Heart left ventricle (tissue), 16 donors: ENCODE data around the gene SMCO3. TPM values are rescaled to one million over a fixed set of nuclear protein-coding genes. Genes with fewer than 3 reads are reported as not detected.
A peak's percentile ranks its signal among the peaks of the same experiment; 100 is the strongest.

ENCODE experiments used
- ATAC-seq, 4 donors: fragments of 200-7000 bp; cut with Tn5 transposase; one replicate each; pipeline ENCODE4 v1.9.1; 2020 to 2022; ENCODE audit warnings: moderate library complexity in 4 of 4, mild to moderate bottlenecking in 3 of 4, moderate number of reproducible peaks in 1 of 4
- DNase-seq, 5 donors: peaks; one replicate each; pipeline ENCODE4 v3.0.0-alpha.2; 2020
- H3K27ac ChIP-seq, 12 donors: fragments of 200-600 bp; sonication (generic) in 4 of 12; one replicate each; pipeline versions ENCODE4 v1.5.0 to v1.8.0; 2016 to 2022; ENCODE audit warnings: mild to moderate bottlenecking in 2 of 12
- H3K27me3 ChIP-seq, 9 donors: fragments of 200-600 bp; sonication (generic) in 2 of 9; one replicate each; pipeline versions ENCODE4 v1.5.1 to v1.8.0; 2016 to 2022; ENCODE audit warnings: mild to moderate bottlenecking in 3 of 9
- H3K36me3 ChIP-seq, 9 donors: fragments of 200-600 bp; sonication (generic) in 2 of 9; one replicate each; pipeline versions ENCODE4 v1.5.0 to v1.8.0; 2018 to 2022; ENCODE audit warnings: mild to moderate bottlenecking in 2 of 9
- H3K4me1 ChIP-seq, 12 donors: fragments of 200-600 bp; sonication (generic) in 4 of 12; one replicate each; pipeline versions ENCODE4 v1.5.0 to v1.8.0; 2016 to 2022; ENCODE audit warnings: mild to moderate bottlenecking in 3 of 12
- H3K4me3 ChIP-seq, 12 donors: fragments of 200-600 bp; sonication (generic) in 4 of 12; one replicate each; pipeline versions ENCODE4 v1.5.0 to v1.8.0; 2017 to 2022; ENCODE audit warnings: mild to moderate bottlenecking in 9 of 12, moderate library complexity in 4 of 12
- H3K9me3 ChIP-seq, 12 donors: fragments of 200-600 bp; sonication (generic) in 4 of 12; one replicate each; pipeline versions ENCODE4 v1.5.0 to v1.8.0; 2016 to 2022; ENCODE audit warnings: mild to moderate bottlenecking in 1 of 12
- CTCF ChIP-seq, 12 donors: fragments of 200-600 bp; sonication (generic) in 4 of 12; IDR thresholded peaks; one replicate each; pipeline versions ENCODE4 v1.5.0 to v1.8.0; 2018 to 2022; ENCODE audit warnings: antibody characterized with exemption in 12 of 12, mild to moderate bottlenecking in 5 of 12
- POLR2A ChIP-seq, 2 donors: fragments of 450-650 bp; IDR thresholded peaks; one replicate each; pipeline ENCODE4 v1.6.1; 2017; ENCODE audit warnings: antibody characterized with exemption in 2 of 2, mild to moderate bottlenecking in 2 of 2, moderate library complexity in 2 of 2
- WGBS, 4 donors: extraction: QIAGEN DNeasy Blood & Tissue Kit in 2 of 4; methylation state at CpG; one replicate each; pipeline versions ENCODE4 v1.1.5 to v1.1.7; 2013 to 2018; 5-methylcytosine and 5-hydroxymethylcytosine counted together
- intact Hi-C, 10 donors: fragments of 100-400 bp; cut with DNase I; formaldehyde crosslinking; loops; one replicate each; pipeline versions ENCODE4 v1.11.1 to v1.14.2; 2022
- polyA plus RNA-seq, 2 donors: library from polyadenylated mRNA; stranded (reverse); fragments of 200-250 nt; gene quantifications; one replicate each; pipeline ENCODE4 v1.2.3, GENCODE V29; 2013
- total RNA-seq, 9 donors: library from RNA; depleted of rRNA in 2 of 9; stranded (reverse); fragments of >200 nt in 2 of 9; fragmentation: NEBNext Ultra II Directional in 3 of 9; extraction: Animal tissue kit (Norgen Biotek cat#: 25700) in 3 of 9; gene quantifications; one replicate each; pipeline versions ENCODE4 v1.1.0 to v1.2.4, GENCODE V29; 2016 to 2023
- donor health status: ischemic (EF 13 %, LVEDD 7.1; RV severe dilation, severe dysfunction).
- donor health status: healthy with polysubstance abuse.
- donor health status: DM: no; HTN: yes; CAD: no.
- donor health status: DM: no; HTN: no; CAD: no.
- donor health status: ischemic (EF 25% LVEDD 6.9; RV normal size, moderate dysfunction).
- donor health status: ischemic (EF 25% LVEDD 5.7; RV mildly dilated, moderate dysfunction).
- donor health status: healthy.
- donor health status: DM: yes; HTN: yes; CAD: no.
- donor health status: ischemic (EF 35%, LVEDD 5.7; RV mildly dilated, moderate dysfunction).
- donor health status: nonischemic (EF 11% LVEDD 7.7; RV severe dilation, severe dysfunction).
- donor health status: DM: yes; HTN: yes; CAD: no.
- donor health status: PGD.
- donor health status: ischemic (EF 29% LVEDD 5.4; RV normal size, mild dysfunction).
- donor health status: nonischemic (EF 23%, LVEDD 6.1; RV moderate dilation, normal function).

The SMCO3 gene
- total and polyA plus RNA-seq, 11 donors, result 0.07 to 0.91 (median 0.17) TPM; not detected in 5

- TF ChIP-seq POLR2A (IDR thresholded peaks at IDR 0.05) (no peak), CTCF (IDR thresholded peaks at IDR 0.05) (no peak)
- Histone ChIP-seq H3K9me3 (no peaks in the 10 kb centered on the region), H3K27me3 (no peaks in the 10 kb centered on the region), H3K4me1 (peaks cover 0 to 10% (median 0%) of the 10 kb centered on the region in 12 donors), H3K36me3 (no peaks in the 10 kb centered on the region), H3K27ac (no peak overlapping the region), H3K4me3 (no peak overlapping the region)
- intact Hi-C loops, result no loop called here
- 88 to 93% (median 90%) methylated on average over 5 of the region's 5 CpGs for WGBS, 4 donors
- ATAC-seq (no peak), DNase-seq (no peak)
These were observed 3.6 kb downstream of the SMCO3 start for GRCh38 chr12:14810167-14810952.

GRCh38 chr12:14803830-14804160 lies 10.2 kb downstream of the SMCO3 start:
- H3K27me3 ChIP-seq, result no peaks in the 10 kb centered on the region
- peaks cover 0 to 33% (median 17%) of the 10 kb centered on the region in 12 donors for H3K4me1 ChIP-seq
- H3K9me3 ChIP-seq, result no peaks in the 10 kb centered on the region
- no peak for TF ChIP-seq CTCF (IDR thresholded peaks at IDR 0.05)
- no peak for TF ChIP-seq POLR2A (IDR thresholded peaks at IDR 0.05)
- H3K36me3 ChIP-seq, result peaks cover 0 to 23% (median 11%) of the 10 kb centered on the region in 9 donors
- ATAC-seq (peak; percentile 11 to 30 (median 19)), DNase-seq (no peak)
- intact Hi-C loops, result loop anchor here in 5 of 10 donors (1.0 to 5.0 kb wide), 4 partner anchors 29 to 39 kb away; partner anchors contain the start of gene ART4 (in 3 of the 5)
- WGBS, 4 donors, result 0 to 1% (median 1%) methylated on average over 12 of the region's 12 CpGs
- H3K4me3 ChIP-seq, result peak overlapping the region; percentile 74 to 95 (median 82)
- peak overlapping the region; percentile 52 to 95 (median 88) for H3K27ac ChIP-seq

GRCh38 chr12:14803011-14803829 lies 10.8 kb downstream of the SMCO3 start, which contains the start of the genes C12orf60 and WBP11:
C12orf60 (plus strand) TSS chr12:14803670; CDS start chr12:14822936, 19,266 bp downstream.
WBP11 (minus strand) TSS chr12:14803478; CDS start chr12:14801383, 2,095 bp downstream.
- H3K27ac ChIP-seq, result peak within 1 kb of the TSS; percentile 52 to 95 (median 88)
- peak within 1 kb of the TSS; percentile 74 to 95 (median 82) for H3K4me3 ChIP-seq
- DNase-seq (peak; percentile 92 to 97 (median 95)), ATAC-seq (peak; percentile 100)
- peaks cover 0 to 33% (median 17%) of the 10 kb centered on the region in 12 donors for H3K4me1 ChIP-seq
- H3K27me3 ChIP-seq, result no peaks in the 10 kb centered on the region
- TF ChIP-seq CTCF (IDR thresholded peaks at IDR 0.05) (no peak), POLR2A (IDR thresholded peaks at IDR 0.05) (peak; percentile 28 to 90)
- H3K36me3 ChIP-seq, result peaks cover 0 to 28% (median 17%) of the 10 kb centered on the region in 9 donors
- no peaks in the 10 kb centered on the region for H3K9me3 ChIP-seq
- intact Hi-C loops, result loop anchor here in 5 of 10 donors (1.0 to 5.0 kb wide), 4 partner anchors 28 to 39 kb away; partner anchors contain the start of gene ART4 (in 3 of the 5)
- WGBS, 4 donors, result 0% methylated on average over 48 to 50 of the region's 50 CpGs
